ENCODE results near the gene KLHL14. TPM values are rescaled to one million over a fixed set of nuclear protein-coding genes. Genes with fewer than 3 reads are reported as not detected.

KLHL14 gene
- under 1 TPM; 0.19 to 0.79 (median 0.40) TPM for total RNA-seq

GRCh38 chr18:32772581-32773381 lies at the start of gene KLHL14:
TSS of gene KLHL14 (minus strand) at chr18:32773023. CDS start at chr18:32770591, 2,432 bp downstream.
- no peak for ATAC-seq (ENCODE audit: low FRiP score)
- TF ChIP-seq CTCF (IDR thresholded peaks at IDR 0.05): no peak

GRCh38 chr18:32822197-32822596 lies 49.4 kb upstream of the KLHL14 start:
- no peak for TF ChIP-seq CTCF (IDR thresholded peaks at IDR 0.05)
- DNase-seq (ENCODE audit: low spot score): no peak
- no peak for ATAC-seq (ENCODE audit: low FRiP score)

More at GRCh38 chr18:32772581-32773381, at the start of gene KLHL14:
- no peak for DNase-seq (ENCODE audit: low spot score)

- DNase-seq (ENCODE audit: low spot score) (no peak), ATAC-seq (ENCODE audit: low FRiP score) (no peak)
- TF ChIP-seq CTCF (IDR thresholded peaks at IDR 0.05): no peak
Measured at GRCh38 chr18:32815881-32816280, 43.1 kb upstream of the KLHL14 start.

- no peak for DNase-seq (ENCODE audit: low spot score)
- no peak for TF ChIP-seq CTCF (IDR thresholded peaks at IDR 0.05)
- ATAC-seq (ENCODE audit: low FRiP score): no peak
Measured at GRCh38 chr18:32812342-32812741, 39.5 kb upstream of the KLHL14 start.

GRCh38 chr18:32810314-32810713 lies 37.5 kb upstream of the KLHL14 start:
- DNase-seq (ENCODE audit: low spot score) (no peak), ATAC-seq (ENCODE audit: low FRiP score) (no peak)
- no peak for TF ChIP-seq CTCF (IDR thresholded peaks at IDR 0.05)

GRCh38 chr18:32805354-32805753 lies 32.5 kb upstream of the KLHL14 start:
- no peak for TF ChIP-seq CTCF (IDR thresholded peaks at IDR 0.05)
- DNase-seq (ENCODE audit: low spot score) (no peak), ATAC-seq (ENCODE audit: low FRiP score) (no peak)
